ENCODE data around the gene KRT34.

- TF ChIP-seq CTCF (conservative IDR thresholded peaks at IDR 0.05; ENCODE audit: low read length) (no peak), EZH2phosphoT487 (IDR thresholded peaks at IDR 0.05; ENCODE audit: borderline replicate concordance, low read depth, low read length) (no peak)
Observed at GRCh38 chr17:41367426-41368075, 14.6 kb downstream of the KRT34 start.

Data from OCI-LY7 (cell line).